GM19468 (cell line): ENCODE data around the gene ALK.

ENCODE experiments used
- ATAC-seq: cut with Tn5 transposase; IDR thresholded peaks from one replicate; pipeline ENCODE4 v1.9.1; 2021; ENCODE audit warnings: mild to moderate bottlenecking, moderate library complexity, moderate number of reproducible peaks; ENCODE audit not compliant: unreplicated experiment; ENCODE audit errors: extremely low read depth

The ALK gene

GRCh38 chr2:29443627-29444026, 477.8 kb downstream of the ALK start:
- no peak for ATAC-seq

- ATAC-seq, result no peak
Measured at GRCh38 chr2:29443151-29443550, 478.2 kb downstream of the ALK start.

- ATAC-seq, result no peak
Measured at GRCh38 chr2:29440921-29441623, 480.3 kb downstream of the ALK start.

- no peak for ATAC-seq
Measured at GRCh38 chr2:29433920-29434319, 487.5 kb downstream of the ALK start.

GRCh38 chr2:29433128-29433527, 488.3 kb downstream of the ALK start:
- ATAC-seq, result no peak

- no peak for ATAC-seq
Measured at GRCh38 chr2:29431485-29431884, 489.9 kb downstream of the ALK start.

GRCh38 chr2:29430382-29431112, 490.8 kb downstream of the ALK start:
- ATAC-seq, result no peak

- no peak for ATAC-seq
Measured at GRCh38 chr2:29426354-29426753, 495.0 kb downstream of the ALK start.

GRCh38 chr2:29425866-29426265, 495.5 kb downstream of the ALK start:
- ATAC-seq, result no peak

GRCh38 chr2:29423061-29423666, 498.2 kb downstream of the ALK start:
- ATAC-seq, result no peak

GRCh38 chr2:29420999-29421782, 500.2 kb downstream of the ALK start:
- no peak for ATAC-seq

GRCh38 chr2:29420464-29420863, 500.9 kb downstream of the ALK start:
- ATAC-seq, result no peak

- no peak for ATAC-seq
Measured at GRCh38 chr2:29417630-29418029, 503.8 kb downstream of the ALK start.

GRCh38 chr2:29412197-29412925, 509.0 kb downstream of the ALK start:
- ATAC-seq, result no peak

GRCh38 chr2:29405707-29406106, 515.7 kb downstream of the ALK start:
- no peak for ATAC-seq

- ATAC-seq, result no peak
Measured at GRCh38 chr2:29405266-29405665, 516.1 kb downstream of the ALK start.

GRCh38 chr2:29401994-29402393, 519.4 kb downstream of the ALK start:
- no peak for ATAC-seq

- no peak for ATAC-seq
Measured at GRCh38 chr2:29400930-29401653, 520.3 kb downstream of the ALK start.
